ENCODE measurements around the gene LAYN.

- TF ChIP-seq FOXJ3 (CRISPR knock-in tag; IDR thresholded peaks at IDR 0.05; ENCODE audit: borderline replicate concordance) (no peak), CTCF (IDR thresholded peaks at IDR 0.05) (no peak), TCF7 (CRISPR knock-in tag; IDR thresholded peaks at IDR 0.05; ENCODE audit: low read depth) (no peak), ZNF263 (CRISPR knock-in tag; IDR thresholded peaks at IDR 0.05; ENCODE audit: low read depth) (no peak), PRDM15 (CRISPR knock-in tag; IDR thresholded peaks at IDR 0.05) (no peak), JUN (CRISPR knock-in tag; IDR thresholded peaks at IDR 0.05) (no peak), ELF4 (CRISPR knock-in tag; IDR thresholded peaks at IDR 0.05; ENCODE audit: low read depth) (no peak), ZNF138 (CRISPR knock-in tag; conservative IDR thresholded peaks at IDR 0.05) (no peak), NR3C1 (CRISPR knock-in tag; conservative IDR thresholded peaks at IDR 0.05; ENCODE audit: low read depth) (no peak), NFE2L1 (CRISPR knock-in tag; IDR thresholded peaks at IDR 0.05) (no peak)
Measured at GRCh38 chr11:111514216-111515031, 26.1 kb upstream of the LAYN start, which contains the start of gene HOATZ.
